HG03097 (cell line): ENCODE data around the gene LAMB2.

Experiments used
- ATAC-seq: cut with Tn5 transposase; IDR thresholded peaks from one replicate; pipeline ENCODE4 v1.9.1; 2021; ENCODE audit not compliant: unreplicated experiment, low FRiP score

The LAMB2 gene

DNA sequence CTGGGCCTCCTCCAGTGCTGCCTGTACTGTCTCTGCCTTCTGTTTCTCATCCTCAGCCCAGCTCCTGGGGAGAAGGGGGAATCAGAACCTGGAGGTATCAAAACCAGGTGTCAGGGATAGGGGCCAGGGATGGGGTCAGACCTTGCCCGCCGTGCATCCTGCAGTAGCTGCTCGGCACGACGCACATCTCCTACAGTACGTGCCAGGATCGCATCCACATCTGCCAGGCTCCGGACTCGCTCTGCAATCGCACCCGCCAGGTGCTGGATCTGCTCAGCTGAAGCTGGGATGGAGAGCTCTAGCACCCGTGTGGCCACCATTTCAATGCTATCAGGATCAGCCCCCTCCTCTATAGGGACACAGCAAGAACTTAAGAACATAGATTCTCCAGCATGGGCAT lies 10.8 kb downstream of the LAMB2 start:
- no peak for ATAC-seq

- no peak for ATAC-seq
Measured at GRCh38 chr3:49121132-49121736, 11.6 kb downstream of the LAMB2 start.

- peak; percentile 68 for ATAC-seq
Measured at GRCh38 chr3:49120438-49121131, 12.3 kb downstream of the LAMB2 start, which contains the start of gene USP19. Gene USP19, minus strand, starts transcription at chr3:49120823. Its CDS starts 1,678 bp downstream, at chr3:49119145.

- ATAC-seq: peak; percentile 3
Measured at GRCh38 chr3:49120096-49120437, 12.8 kb downstream of the LAMB2 start.

DNA sequence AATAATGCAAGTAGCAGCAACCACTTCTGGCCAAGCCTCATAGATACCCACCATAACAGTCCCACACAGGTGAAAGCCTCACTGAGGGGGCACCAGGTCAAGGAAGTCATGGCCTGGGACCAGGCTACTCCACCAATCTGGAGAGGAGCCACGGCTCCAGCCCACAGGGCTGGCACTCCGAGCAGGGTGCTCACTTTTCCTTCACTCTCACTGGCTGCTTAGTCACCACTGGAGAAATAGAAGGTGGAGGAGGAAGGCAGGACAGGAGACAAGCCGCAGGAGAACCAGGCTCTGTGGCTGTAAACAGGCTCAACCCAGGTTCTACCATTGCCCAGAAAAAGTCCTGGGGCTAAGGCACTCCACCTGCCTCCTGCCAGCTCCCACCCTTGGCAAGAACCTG lies 13.4 kb downstream of the LAMB2 start:
- no peak for ATAC-seq

GRCh38 chr3:49119036-49119435 lies 13.8 kb downstream of the LAMB2 start:
- no peak for ATAC-seq

DNA sequence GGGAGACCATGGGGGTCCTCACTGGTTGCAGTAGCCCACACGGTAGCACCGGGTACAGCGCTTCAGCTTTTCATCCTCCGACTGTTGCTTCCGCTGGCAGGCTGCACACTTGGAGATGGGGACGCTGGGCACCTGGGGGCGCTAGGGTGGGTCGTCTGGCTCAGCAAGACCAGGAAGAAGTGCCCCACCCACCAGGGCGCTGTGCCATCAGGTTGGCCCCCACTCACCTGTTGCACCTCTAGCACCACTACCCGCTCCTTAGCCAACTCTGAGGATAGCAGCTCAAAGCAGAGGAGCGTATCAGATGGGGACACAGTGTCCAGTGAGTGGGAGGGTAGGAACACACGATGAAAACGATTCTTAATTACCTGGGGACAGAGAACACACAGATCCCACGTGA lies 20.6 kb downstream of the LAMB2 start:
- ATAC-seq: no peak

DNA sequence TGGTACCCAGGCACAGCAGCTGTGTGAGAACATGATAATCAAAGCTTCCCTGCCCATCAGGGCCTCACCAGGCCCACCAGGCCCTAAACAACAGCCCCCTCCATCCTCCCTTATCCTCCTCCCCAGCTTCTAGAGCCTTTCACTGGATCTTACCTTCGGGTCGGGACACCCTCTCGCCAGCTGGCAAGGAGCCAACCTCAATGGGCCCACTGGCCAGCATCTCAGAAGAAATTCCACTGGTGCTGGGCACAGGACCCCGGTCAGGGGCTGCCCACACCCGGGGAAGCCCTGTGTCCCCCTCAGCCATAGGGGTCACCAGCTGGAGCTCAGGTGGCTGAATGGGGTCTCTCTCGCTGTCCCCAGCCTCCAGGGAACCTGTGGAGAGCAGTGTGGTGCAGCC lies 21.5 kb downstream of the LAMB2 start:
- ATAC-seq: no peak

GRCh38 chr3:49110780-49111179 lies 22.1 kb downstream of the LAMB2 start:
- ATAC-seq: no peak

GRCh38 chr3:49108346-49108745 lies 24.5 kb downstream of the LAMB2 start:
- no peak for ATAC-seq

- peak; percentile 58 for ATAC-seq
Measured at GRCh38 chr3:49104427-49105291, 28.2 kb downstream of the LAMB2 start, which contains the start of gene QARS1. Gene QARS1, minus strand, starts transcription at chr3:49104757. Its CDS starts 24 bp downstream, at chr3:49104733.

- ATAC-seq: no peak
Measured at GRCh38 chr3:49104052-49104426, 28.8 kb downstream of the LAMB2 start.

DNA sequence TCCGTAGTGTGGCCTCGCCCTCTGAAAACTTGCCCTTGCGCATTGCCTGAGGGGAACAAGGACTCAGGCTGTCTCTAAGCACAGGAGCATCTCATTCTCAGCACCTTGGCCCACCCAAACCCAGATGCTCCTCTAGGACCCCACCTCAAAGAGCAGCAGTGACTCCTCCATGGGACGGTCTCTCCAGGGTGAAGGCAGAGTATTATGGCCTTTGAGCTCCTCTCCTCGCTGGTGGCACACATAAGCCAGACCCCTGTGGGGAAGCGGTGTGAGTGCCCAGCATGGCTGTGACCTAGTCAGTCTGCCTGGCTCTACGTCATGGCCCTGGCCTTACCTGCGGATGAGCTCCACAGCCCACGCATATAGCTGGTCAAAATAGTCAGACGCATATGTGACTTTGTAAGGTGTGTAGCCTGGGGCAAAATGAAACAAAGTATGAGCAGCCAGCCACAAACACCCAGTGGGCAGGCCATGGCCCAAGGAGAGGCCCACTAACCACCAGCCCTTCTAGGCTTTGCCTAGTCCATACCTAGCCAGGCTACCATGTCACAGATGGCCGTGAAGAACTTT lies 32.7 kb downstream of the LAMB2 start:
- ATAC-seq: no peak

GRCh38 chr3:49098910-49099630 lies 33.8 kb downstream of the LAMB2 start:
- ATAC-seq: no peak

GRCh38 chr3:49098429-49098828 lies 34.4 kb downstream of the LAMB2 start:
- no peak for ATAC-seq

DNA sequence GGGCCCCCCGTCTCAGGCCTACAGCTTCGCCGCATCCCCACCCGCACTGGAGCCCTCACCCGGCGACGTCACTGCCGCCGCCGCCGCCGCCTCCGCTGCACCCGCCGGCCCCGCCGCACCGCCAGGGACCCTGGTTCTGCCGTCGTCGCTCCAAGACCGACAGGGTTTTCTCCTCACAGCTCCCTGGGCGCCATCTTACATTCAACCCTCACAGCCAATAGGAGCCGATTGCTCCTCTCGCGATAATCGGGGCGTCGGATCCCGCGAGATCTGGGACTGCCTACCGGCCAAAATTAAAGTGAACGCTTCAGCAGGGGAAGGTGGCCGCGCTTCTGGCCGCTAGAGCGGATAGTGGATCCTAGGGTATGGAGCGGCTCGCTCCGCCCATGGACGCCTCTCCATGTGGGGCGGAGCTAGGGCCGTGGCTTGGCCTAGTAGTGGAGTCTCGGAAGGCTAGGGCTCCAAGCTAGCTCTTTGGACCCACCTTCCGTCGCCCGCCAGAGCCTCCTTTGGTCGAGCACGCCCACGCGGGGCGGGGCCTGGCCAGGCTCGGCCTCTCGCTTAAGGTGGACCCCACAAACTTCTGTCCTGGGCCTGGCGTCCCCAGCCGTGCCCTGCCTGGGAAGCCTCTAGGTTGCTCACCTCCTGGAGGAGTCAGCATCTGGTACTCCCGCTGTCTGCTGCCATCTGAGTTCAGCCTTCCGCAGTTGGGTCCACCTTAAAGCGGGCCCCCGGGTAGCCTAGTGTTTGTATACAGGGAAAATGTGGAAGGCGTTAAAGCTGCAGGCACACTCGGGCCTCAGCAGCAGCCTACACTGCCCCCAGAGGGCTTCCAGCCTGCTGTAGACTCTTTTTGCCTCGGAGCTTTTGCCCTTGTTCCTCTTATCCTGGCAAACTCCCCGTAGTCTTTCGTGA lies 38.7 kb downstream of the LAMB2 start, which contains the start of gene QRICH1:
Gene QRICH1 (minus strand): TSS at position 219 of the 915 bp plus-strand sequence. CDS start 17,054 bp downstream, outside the sequence.
- peak; percentile 76 for ATAC-seq

DNA sequence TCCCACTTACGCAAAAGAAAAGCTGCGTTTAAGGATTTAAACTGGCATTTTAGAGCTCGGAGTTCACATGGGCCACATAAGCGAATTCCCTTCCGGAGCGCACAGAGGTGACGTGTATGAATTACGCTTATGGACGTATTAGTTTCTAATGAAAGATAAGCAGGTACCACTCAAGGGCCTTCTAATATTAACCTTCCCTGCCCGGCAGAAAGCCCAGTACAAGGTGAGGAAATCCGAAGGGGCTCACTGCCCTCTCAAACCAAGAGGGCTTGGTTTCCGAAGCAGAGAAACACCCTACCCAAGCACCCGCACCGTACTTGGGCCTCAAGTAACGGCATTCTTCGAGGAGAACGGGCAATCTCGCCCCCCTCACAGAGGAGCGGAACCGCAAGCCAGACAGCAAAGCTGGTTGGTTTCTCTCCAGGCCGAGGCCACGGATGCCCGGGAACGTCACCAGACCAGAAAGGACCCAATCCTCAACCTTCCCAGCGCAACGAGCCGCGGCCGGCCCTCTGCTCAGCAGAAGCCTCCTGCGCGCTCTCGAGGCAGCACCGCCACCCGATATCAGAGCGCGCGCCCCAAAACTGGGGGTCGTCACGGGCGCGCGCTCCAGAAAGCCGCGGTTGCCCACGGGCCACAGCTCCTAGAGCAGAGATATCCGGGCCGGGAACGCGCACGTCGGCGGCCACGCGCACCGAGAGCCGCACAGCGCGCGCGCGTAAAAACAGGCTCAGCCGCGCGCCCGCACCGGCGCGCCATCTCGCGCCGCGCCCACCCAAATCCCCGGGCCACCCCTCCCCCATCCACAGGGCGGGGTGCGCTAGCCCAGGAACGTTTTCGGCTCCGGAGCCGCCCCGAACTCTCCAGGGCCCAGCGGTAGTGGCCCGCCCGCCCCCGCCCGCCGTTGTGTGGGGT lies 39.7 kb downstream of the LAMB2 start:
- peak; percentile 30 for ATAC-seq

GRCh38 chr3:49081429-49081828 lies 51.4 kb downstream of the LAMB2 start:
- no peak for ATAC-seq
